Liver (tissue), 9 donors: Measurements from ENCODE around the gene KRTAP10-2. TPM values are rescaled to one million over a fixed set of nuclear protein-coding genes. Genes with fewer than 3 reads are reported as not detected.

Experiments
- DNase-seq: peaks from one replicate; pipeline ENCODE4 v3.0.0-alpha.2; 2017; ENCODE audit warnings: low spot score
- H3K27ac ChIP-seq, 2 donors: one replicate each; pipeline ENCODE4 v1.7.0; 2013; ENCODE audit warnings: inconsistent platforms in 2 of 2, low read length in 2 of 2, control low read depth in 1 of 2, low read depth in 1 of 2, mild to moderate bottlenecking in 1 of 2
- H3K27me3 ChIP-seq, 4 donors: one replicate each; pipeline versions ENCODE4 v1.6.1 to v1.7.0; 2013; ENCODE audit warnings: low read length in 3 of 4, inconsistent platforms in 1 of 4, mild to moderate bottlenecking in 1 of 4, moderate library complexity in 1 of 4; ENCODE audit not compliant: control insufficient read depth in 4 of 4, insufficient read depth in 4 of 4
- H3K36me3 ChIP-seq, 4 donors: one replicate each; pipeline versions ENCODE4 v1.6.1 to v1.7.0; 2013; ENCODE audit warnings: low read length in 3 of 4, mild to moderate bottlenecking in 3 of 4, low read depth in 1 of 4, moderate library complexity in 1 of 4; ENCODE audit not compliant: control insufficient read depth in 4 of 4, insufficient read depth in 3 of 4
- H3K4me1 ChIP-seq, 4 donors: one replicate each; pipeline versions ENCODE4 v1.6.1 to v1.7.0; 2013; ENCODE audit warnings: low read length in 3 of 4, mild to moderate bottlenecking in 3 of 4, moderate library complexity in 1 of 4; ENCODE audit not compliant: control insufficient read depth in 4 of 4, insufficient read depth in 4 of 4
- H3K4me3 ChIP-seq, 3 donors: one replicate each; pipeline versions ENCODE4 v1.6.1 to v1.7.0; 2013; ENCODE audit warnings: low read length in 3 of 3, control low read depth in 1 of 3, low read depth in 1 of 3, mild to moderate bottlenecking in 1 of 3
- H3K9ac ChIP-seq, 2 donors: one replicate each; pipeline ENCODE4 v1.7.0; 2013; ENCODE audit warnings: low read length in 2 of 2, mild to moderate bottlenecking in 2 of 2, moderate library complexity in 2 of 2, control low read depth in 1 of 2, low read depth in 1 of 2
- H3K9me3 ChIP-seq, 4 donors: one replicate each; pipeline versions ENCODE4 v1.6.1 to v1.7.0; 2013; ENCODE audit warnings: low read length in 3 of 4; ENCODE audit not compliant: control insufficient read depth in 4 of 4
- ATF3 ChIP-seq: IDR thresholded peaks from 2 replicates; pipeline ENCODE4 v1.6.1; 2016; ENCODE audit warnings: antibody characterized with exemption
- EGR1 ChIP-seq, 2 donors: IDR thresholded peaks; 2 replicates each; pipeline ENCODE4 v1.6.1; 2016 to 2018; ENCODE audit warnings: antibody characterized with exemption in 2 of 2, low read depth in 2 of 2
- FOXA1 ChIP-seq: IDR thresholded peaks from 2 replicates; pipeline ENCODE4 v1.6.1; 2016; ENCODE audit warnings: antibody characterized with exemption
- FOXA2 ChIP-seq: IDR thresholded peaks from 2 replicates; pipeline ENCODE4 v1.6.1; 2016; ENCODE audit warnings: antibody characterized with exemption
- HNF4G ChIP-seq: IDR thresholded peaks from 2 replicates; pipeline ENCODE4 v1.6.1; 2016; ENCODE audit warnings: antibody characterized with exemption
- JUND ChIP-seq, 2 donors: IDR thresholded peaks; 2 replicates each; pipeline ENCODE4 v1.6.1; 2016; ENCODE audit warnings: antibody characterized with exemption in 2 of 2
- MAX ChIP-seq: IDR thresholded peaks from 2 replicates; pipeline ENCODE4 v1.6.1; 2016; ENCODE audit warnings: antibody characterized with exemption
- RAD21 ChIP-seq, 2 donors: IDR thresholded peaks; 2 replicates each; pipeline ENCODE4 v1.6.1; 2016; ENCODE audit warnings: antibody characterized with exemption in 2 of 2, mild to moderate bottlenecking in 2 of 2
- REST ChIP-seq: IDR thresholded peaks from 2 replicates; pipeline ENCODE4 v1.6.1; 2016; ENCODE audit warnings: antibody characterized with exemption, mild to moderate bottlenecking
- RXRA ChIP-seq, 2 donors: IDR thresholded peaks; 2 replicates each; pipeline ENCODE4 v1.6.1; 2017 to 2018; ENCODE audit warnings: antibody characterized with exemption in 2 of 2, mild to moderate bottlenecking in 1 of 2
- SP1 ChIP-seq: IDR thresholded peaks from 2 replicates; pipeline ENCODE4 v1.6.1; 2018; ENCODE audit warnings: antibody characterized with exemption, mild to moderate bottlenecking
- ZBTB33 ChIP-seq: IDR thresholded peaks from 2 replicates; pipeline ENCODE4 v1.6.1; 2016; ENCODE audit warnings: antibody characterized with exemption
- WGBS: extraction: QIAGEN DNeasy Blood & Tissue Kit; methylation state at CpG from one replicate; pipeline ENCODE4 v1.1.7; 2013; 5-methylcytosine and 5-hydroxymethylcytosine counted together
- polyA plus RNA-seq, 2 donors: library from polyadenylated mRNA; stranded (reverse) in 1 of 2; unstranded in 1 of 2; fragments of 200-250 nt in 1 of 2; fragments of >200 nt in 1 of 2; fragmentation: Nextera tagmentation in 1 of 2; extraction: Ambion mirVana in 1 of 2; gene quantifications; one replicate each; pipeline versions ENCODE4 v1.2.1 to v1.2.3, GENCODE V29; 2013 to 2015
- total RNA-seq, 2 donors: library from RNA; depleted of rRNA; stranded (reverse); fragments of >200 nt; gene quantifications; one replicate each; pipeline ENCODE4 v1.2.3, GENCODE V29; 2014
- donor health status: healthy.
- donor health status: healthy.
- donor health status: healthy.
- donor health status: healthy.
- donor health status: healthy.

Gene KRTAP10-2
- total and polyA plus RNA-seq, 4 donors = not detected

- TF ChIP-seq REST (no peak), FOXA1 (no peak), SP1 (no peak), MAX (no peak), ATF3 (no peak)
These were observed 8.6 kb downstream of the KRTAP10-2 start (continued) for GRCh38 chr21:44542716-44543115.

GRCh38 chr21:44540741-44541288 is 10.5 kb downstream of the KRTAP10-2 start:
- DNase-seq = peak; percentile 19
- Histone ChIP-seq H3K9ac (no peak overlapping the region), H3K36me3 (no peaks in the 10 kb centered on the region), H3K27ac (no peak overlapping the region), H3K4me3 (no peak overlapping the region), H3K4me1 (no peaks in the 10 kb centered on the region), H3K9me3 (no peaks in the 10 kb centered on the region), H3K27me3 (no peaks in the 10 kb centered on the region)
- TF ChIP-seq HNF4G = no peak
- TF ChIP-seq RXRA (IDR thresholded peaks at IDR 0.05) = no peak
- TF ChIP-seq RAD21 (IDR thresholded peaks at IDR 0.05) = no peak
- no peak for TF ChIP-seq ZBTB33
- no peak for TF ChIP-seq FOXA2
- TF ChIP-seq JUND (IDR thresholded peaks at IDR 0.05) = no peak
- WGBS = 80% methylated on average over 11 of the region's 11 CpGs

- Histone ChIP-seq H3K9me3 (no peaks in the 10 kb centered on the region), H3K27me3 (no peaks in the 10 kb centered on the region), H3K36me3 (no peaks in the 10 kb centered on the region), H3K9ac (no peak within 1 kb of the TSS), H3K4me1 (no peaks in the 10 kb centered on the region), H3K4me3 (no peak within 1 kb of the TSS), H3K27ac (no peak within 1 kb of the TSS)
- 77% methylated on average over 21 of the region's 21 CpGs for WGBS
- no peak for TF ChIP-seq EGR1 (IDR thresholded peaks at IDR 0.05; ENCODE audit: low read depth in 2 of 2)
- DNase-seq = peak; percentile 13
These were observed 11.2 kb downstream of the KRTAP10-2 start, which contains the start of gene KRTAP10-1 for GRCh38 chr21:44539991-44540666. KRTAP10-1 (minus strand) TSS chr21:44540195; CDS start chr21:44540150, 45 bp downstream.
